Skin of body (tissue), 2 donors: ENCODE data around the gene MCM8. TPM values are rescaled to one million over a fixed set of nuclear protein-coding genes. Genes with fewer than 3 reads are reported as not detected.
"Not testable (repeated sequence)": the region's sequence is repeated elsewhere in the genome, so short reads cannot be mapped to it uniquely, and the experiment has no call there.

Experiments
- DNase-seq: peaks from one replicate; lab custom pipeline; 2025; lab: John Stamatoyannopoulos, UW
- total RNA-seq: library from RNA; depleted of rRNA; stranded (reverse); fragments of >200 nt; gene quantifications from one replicate; pipeline ENCODE4 v1.2.3, GENCODE V29; 2014

MCM8 gene
- total RNA-seq, 1 donor from 2014 or later: 7.9 TPM

- DNase-seq: no peak
These were observed 50.4 kb downstream of the MCM8 start for GRCh38 chr20:6000871-6001270.

- DNase-seq: no peak
These were observed 56.1 kb downstream of the MCM8 start for GRCh38 chr20:6006603-6006949.

- DNase-seq: no peak
These were observed 56.7 kb downstream of the MCM8 start for GRCh38 chr20:6007094-6007528.

GRCh38 chr20:6007529-6008103, 57.2 kb downstream of the MCM8 start:
- DNase-seq: no peak

GRCh38 chr20:6008254-6008653, 57.8 kb downstream of the MCM8 start:
- DNase-seq: peak; percentile 53

GRCh38 chr20:6012179-6012578, 61.7 kb downstream of the MCM8 start:
- DNase-seq: no peak

GRCh38 chr20:6014017-6014416, 63.6 kb downstream of the MCM8 start:
- no peak for DNase-seq

- no peak for DNase-seq
These were observed 64.5 kb downstream of the MCM8 start for GRCh38 chr20:6014957-6015356.

GRCh38 chr20:6017467-6017866, 67.0 kb downstream of the MCM8 start:
- no peak for DNase-seq

- DNase-seq: no peak
These were observed 67.4 kb downstream of the MCM8 start for GRCh38 chr20:6017880-6018279.

GRCh38 chr20:6024768-6025167, 74.3 kb downstream of the MCM8 start:
- no peak for DNase-seq

- DNase-seq: no peak
These were observed 75.6 kb downstream of the MCM8 start for GRCh38 chr20:6026051-6026450.

- DNase-seq: no peak
These were observed 78.4 kb downstream of the MCM8 start for GRCh38 chr20:6028818-6029217.

- DNase-seq: no peak
These were observed 79.1 kb downstream of the MCM8 start for GRCh38 chr20:6029538-6029937.

GRCh38 chr20:6030453-6031080, 80.1 kb downstream of the MCM8 start:
- no peak for DNase-seq

- DNase-seq: not testable (repeated sequence)
These were observed 82.5 kb downstream of the MCM8 start for GRCh38 chr20:6032907-6033306.

GRCh38 chr20:6034134-6034969, 83.9 kb downstream of the MCM8 start:
- DNase-seq: no peak

- no peak for DNase-seq
These were observed 85.8 kb downstream of the MCM8 start for GRCh38 chr20:6036213-6036612.

- DNase-seq: no peak
These were observed 86.6 kb downstream of the MCM8 start for GRCh38 chr20:6037082-6037481.

- no peak for DNase-seq
These were observed 87.8 kb downstream of the MCM8 start for GRCh38 chr20:6038256-6038655.

- DNase-seq: no peak
These were observed 89.3 kb downstream of the MCM8 start for GRCh38 chr20:6039766-6040165.

GRCh38 chr20:6040540-6040939, 90.1 kb downstream of the MCM8 start:
- DNase-seq: no peak
